Glomerular endothelial cell (primary cell): ENCODE results near the gene MUC2. TPM values are rescaled to one million over a fixed set of nuclear protein-coding genes. Genes with fewer than 3 reads are reported as not detected.

Experiments used
- DNase-seq: peaks from one replicate; pipeline ENCODE4 v3.0.0-alpha.2; 2011; ENCODE audit warnings: low read depth, low spot score; ENCODE audit errors: extremely low read depth
- total RNA-seq: library from RNA; depleted of rRNA; stranded (reverse); fragments of >200 nt; gene quantifications from 2 replicates; pipeline ENCODE4 v1.2.3, GENCODE V29; 2015

Gene MUC2
- total RNA-seq, 1 donor from 2014 or later = not detected

DNA sequence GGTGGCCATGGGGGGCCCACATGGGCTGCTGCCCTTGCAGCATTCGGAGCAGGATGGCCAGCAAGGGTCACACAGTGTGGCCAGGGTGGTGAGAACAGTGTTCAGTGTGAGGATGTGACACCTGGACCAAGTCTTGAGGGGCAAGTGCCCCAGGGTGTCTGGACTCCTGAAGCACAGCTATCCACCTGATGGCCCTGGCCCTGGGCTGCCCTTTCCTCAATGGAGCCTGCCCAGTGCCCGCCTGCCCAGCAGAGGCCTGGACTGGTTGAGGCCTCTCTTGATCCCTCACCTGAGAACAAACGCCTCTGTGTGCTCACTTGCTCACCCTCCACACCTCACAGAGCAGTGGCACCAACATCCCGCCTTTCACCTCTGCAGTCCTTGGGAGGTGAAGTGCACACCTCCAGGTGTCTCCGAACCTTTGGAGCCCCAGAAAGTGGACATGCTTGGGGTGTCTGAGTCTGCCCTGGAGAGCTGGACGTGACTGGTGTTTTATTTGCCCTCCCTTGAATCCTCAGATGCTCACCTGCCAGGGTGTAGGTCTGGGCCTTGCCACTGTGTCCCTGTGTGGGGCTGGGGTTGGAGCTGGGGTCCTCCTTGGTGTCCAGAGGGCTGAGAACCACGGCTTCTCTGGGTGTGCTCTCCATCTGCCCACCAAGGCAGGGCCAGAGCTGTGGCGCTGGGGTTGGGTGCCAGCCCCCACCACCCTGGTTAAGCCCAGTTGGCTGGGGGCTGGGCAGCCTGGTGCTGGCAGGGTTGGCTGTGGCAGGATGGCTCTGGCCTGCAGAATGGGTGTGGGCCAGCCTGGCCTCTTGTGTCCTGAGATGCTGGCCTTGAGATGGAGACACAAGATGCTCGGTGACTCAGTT lies 3.8 kb upstream of the MUC2 start:
- no peak for DNase-seq

DNA sequence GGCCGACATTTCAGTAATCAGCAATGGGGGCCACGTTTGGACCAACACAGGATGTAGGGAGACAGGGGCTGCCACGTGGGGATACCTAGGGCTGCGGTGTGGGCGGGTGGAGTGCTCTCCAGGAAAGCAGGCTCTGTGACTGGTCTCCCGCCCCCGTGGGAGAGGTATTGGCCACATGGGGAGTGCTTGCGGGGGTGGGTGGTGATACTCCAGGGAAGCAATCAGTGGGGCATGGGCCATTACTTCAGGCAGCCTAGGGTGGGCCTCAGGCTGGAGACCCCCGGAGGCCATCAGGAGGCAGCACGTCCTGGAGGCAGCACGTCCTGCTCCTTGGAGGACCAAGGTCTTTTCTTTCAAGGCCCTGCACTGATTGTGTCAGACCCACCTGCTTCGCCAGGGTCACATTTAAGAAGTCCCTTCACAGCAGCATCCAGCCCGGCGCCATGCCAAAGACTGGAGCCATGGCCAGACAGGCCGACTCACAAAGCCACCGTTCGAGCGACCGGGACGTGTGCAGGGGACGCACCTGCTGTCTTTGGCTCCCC lies 3.0 kb upstream of the MUC2 start:
- DNase-seq = no peak

DNA sequence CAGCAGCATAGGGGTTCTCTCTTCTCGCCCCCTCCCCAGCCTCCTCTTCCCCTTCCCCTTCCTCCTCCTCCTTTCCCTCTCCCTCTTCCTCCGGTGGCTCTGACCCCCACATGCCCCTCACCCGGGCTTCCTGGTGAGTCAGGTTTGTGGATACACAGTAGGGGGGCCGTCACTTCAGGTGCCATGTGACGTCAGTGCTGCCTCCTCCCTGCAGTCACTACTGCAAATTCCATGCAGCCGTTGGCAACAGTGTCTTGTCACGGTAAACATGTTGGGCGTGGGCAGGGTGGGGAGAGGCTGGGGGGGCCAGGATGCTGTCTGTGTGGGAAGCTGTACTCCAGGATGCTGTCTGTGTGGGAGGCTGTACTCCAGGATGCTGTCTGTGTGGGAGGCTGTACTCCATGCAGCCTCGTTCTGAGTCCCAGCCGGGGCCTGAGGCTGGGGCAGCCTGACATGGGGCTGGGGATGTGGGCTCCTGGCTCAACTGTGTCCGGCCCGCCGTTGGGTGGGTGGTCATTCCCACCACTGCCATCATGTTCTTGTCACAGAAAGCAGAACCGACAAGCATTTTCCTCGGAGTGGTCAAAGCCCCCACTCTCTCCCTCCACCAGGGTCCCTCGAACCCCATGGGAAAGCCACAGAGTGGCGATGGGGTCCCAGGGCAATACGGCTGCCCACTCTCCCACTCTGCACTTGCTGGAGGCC lies 2.4 kb upstream of the MUC2 start:
- no peak for DNase-seq

DNA sequence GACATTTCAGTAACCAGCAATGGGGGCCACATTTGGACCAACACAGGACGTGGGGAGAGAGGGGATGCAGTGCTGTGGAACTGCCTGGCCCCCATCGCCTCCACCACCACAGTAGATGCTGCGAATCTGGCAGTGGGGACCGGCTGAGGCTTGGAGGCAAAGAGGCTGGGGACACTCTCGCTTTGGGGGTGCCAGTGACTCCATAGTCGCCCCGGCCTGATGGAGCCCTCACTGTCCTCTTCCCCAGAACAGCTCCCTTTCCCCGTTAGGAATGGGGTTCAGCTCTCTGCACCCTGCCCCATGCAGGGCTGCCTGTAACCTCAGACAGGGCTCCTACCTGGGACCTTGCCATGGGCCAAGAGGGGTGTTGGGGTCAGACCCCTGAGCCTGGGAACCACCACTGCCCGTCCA lies 1.8 kb upstream of the MUC2 start:
- DNase-seq = no peak

DNA sequence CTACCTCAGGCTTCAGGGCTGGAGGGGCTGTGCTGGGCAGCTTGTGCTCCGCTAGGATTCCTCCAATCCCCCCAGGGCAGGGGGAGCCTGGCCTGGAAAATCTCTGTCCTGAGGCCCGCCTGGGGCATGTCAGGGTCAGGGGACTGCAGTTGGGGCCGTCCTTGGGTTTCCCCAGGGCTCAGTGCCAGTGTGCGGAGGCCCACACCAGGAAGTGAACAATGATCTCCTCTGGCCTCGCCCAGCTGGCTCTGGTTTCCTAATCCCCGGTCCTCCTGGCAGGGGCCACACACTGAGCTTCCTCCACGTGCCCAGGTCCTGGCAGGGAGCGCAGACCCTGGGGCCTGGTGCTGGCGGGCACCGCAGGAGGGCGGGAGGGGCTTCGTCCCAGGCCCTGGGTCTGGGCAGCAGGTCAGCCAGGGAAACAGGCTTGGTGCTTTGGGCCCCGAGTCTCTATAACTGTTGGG lies 1.4 kb upstream of the MUC2 start:
- DNase-seq = no peak

DNA sequence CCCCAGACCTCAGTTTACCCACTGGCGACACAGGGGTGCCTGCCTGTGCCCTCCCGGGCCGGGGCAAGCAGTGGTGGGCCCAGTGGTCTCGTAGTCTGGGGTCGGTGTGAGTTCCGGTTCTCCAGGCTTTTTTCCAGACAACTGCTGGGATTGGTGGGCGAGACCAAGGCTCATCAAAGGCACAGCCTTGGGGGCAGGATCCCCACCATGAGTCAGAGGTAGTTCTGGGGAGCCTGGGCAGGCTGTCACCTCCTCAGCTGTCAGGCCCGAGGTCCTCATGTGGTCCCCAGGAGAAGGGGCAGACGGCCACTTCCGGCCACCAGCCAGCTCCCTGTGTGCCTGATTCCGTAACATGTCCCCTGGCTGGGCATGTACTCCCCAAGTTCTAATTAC lies 827 bp upstream of the MUC2 start:
- no peak for DNase-seq

DNA sequence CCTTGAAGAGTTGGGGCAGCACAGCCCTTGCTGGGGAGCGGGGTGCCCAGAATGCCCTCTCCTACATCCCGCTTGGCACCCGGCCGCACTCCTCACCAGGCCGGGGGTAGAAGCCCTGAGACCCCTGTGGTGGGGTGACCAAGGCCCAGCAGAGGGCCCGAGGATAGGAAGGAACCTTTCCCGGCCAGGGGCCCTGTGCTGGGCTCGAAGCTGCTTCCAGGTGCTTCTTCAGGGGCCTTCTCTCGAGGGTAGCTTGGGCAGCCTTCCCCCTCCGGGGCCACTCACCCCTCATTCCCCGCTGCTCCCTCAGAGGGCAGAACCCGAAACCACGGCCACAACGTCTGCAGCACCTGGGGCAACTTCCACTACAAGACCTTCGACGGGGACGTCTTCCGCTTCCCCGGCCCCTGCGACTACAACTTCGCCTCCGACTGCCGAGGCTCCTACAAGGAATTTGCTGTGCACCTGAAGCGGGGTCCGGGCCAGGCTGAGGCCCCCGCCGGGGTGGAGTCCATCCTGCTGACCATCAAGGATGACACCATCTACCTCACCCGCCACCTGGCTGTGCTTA lies 752 bp downstream of the MUC2 start:
- no peak for DNase-seq

DNA sequence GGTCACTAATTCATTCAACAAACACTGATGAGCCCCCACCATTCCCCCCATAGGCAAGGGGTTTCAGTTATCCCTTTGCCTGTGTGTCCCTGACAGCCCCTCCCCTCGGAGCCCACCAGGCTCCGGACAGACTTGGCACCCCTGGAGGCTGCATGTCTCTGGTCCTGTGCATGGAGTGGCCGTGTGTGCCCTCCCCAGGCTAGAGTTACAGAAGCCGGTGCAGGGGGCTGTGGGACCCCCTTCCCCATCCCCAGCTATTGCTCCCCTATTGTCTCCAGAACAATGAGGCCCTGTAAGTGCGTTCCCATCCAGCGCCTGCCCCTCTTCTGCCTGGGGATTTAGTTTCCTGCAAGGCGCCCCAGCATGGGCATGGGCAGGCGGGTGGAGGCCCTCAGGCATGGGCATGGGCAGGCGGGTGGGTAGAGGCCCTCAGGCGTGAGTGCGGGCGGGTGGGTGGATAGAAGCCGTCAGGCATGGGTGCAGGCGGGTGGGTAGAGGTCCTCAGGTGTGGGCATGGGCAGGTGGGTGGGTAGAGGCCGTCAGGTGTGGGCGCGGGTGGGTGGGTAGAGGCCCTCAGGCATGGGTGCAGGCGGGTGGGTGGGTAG lies 1.5 kb downstream of the MUC2 start:
- no peak for DNase-seq

DNA sequence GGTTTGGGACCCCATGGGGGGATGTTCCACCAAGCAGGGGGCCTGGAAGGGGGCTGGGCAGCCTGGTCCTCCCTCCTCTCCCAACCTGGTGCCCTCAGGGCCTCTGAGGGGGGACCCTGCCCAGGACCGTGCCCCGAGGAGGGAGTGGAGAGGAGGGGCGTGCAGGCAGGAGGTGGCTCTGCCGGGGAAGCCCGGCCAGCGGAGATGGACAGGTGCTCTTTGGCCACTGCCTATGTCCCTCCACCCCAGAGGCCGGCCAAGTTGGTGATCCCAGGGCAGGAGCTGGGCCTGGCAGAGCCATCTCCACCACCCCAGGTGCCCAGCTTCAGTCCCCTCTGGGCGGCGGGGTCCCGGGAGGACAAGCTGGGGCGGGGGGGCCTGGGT lies 2.4 kb downstream of the MUC2 start:
- no peak for DNase-seq

DNA sequence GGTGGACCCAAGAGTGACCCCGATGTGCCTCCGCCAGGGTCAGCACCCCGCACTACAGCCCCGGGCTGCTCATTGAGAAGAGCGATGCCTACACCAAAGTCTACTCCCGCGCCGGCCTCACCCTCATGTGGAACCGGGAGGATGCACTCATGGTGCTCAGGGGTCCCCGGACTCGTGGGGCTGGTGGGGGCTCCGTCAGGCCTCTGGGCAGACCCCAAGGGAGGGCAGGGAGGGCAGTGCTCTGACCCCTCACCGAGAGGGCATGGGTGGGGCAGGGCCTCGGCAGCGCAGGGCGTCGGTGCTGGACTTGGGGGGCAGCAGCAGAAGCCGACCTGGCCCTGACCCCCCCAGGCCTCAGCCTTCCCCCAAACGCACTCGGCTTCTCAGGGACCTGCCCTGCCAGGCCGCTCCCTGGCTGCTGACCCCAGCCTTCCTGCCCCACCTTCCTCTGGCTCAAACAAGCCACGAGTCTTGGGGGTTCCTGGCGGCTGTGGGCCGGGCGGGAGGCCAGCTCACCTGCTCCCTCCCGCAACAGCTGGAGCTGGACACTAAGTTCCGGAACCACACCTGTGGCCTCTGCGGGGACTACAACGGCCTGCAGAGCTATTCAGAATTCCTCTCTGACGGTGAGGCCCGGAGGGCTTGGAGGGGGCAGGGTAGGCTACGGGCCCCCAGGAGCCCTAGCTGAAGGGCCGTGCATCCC lies 2.9 kb downstream of the MUC2 start:
- DNase-seq = no peak

DNA sequence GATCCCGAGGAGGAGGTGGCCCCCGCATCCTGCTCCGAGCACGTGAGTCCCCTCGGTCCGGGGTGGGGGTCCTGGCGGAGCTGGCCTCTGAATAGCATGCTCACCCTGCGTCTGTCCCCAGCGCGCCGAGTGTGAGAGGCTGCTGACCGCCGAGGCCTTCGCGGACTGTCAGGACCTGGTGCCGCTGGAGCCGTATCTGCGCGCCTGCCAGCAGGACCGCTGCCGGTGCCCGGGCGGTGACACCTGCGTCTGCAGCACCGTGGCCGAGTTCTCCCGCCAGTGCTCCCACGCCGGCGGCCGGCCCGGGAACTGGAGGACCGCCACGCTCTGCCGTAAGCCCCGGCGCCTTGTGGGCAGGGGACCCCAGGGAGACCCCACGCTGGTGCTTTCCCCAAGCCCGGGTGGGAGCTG lies 3.5 kb downstream of the MUC2 start:
- DNase-seq = no peak

DNA sequence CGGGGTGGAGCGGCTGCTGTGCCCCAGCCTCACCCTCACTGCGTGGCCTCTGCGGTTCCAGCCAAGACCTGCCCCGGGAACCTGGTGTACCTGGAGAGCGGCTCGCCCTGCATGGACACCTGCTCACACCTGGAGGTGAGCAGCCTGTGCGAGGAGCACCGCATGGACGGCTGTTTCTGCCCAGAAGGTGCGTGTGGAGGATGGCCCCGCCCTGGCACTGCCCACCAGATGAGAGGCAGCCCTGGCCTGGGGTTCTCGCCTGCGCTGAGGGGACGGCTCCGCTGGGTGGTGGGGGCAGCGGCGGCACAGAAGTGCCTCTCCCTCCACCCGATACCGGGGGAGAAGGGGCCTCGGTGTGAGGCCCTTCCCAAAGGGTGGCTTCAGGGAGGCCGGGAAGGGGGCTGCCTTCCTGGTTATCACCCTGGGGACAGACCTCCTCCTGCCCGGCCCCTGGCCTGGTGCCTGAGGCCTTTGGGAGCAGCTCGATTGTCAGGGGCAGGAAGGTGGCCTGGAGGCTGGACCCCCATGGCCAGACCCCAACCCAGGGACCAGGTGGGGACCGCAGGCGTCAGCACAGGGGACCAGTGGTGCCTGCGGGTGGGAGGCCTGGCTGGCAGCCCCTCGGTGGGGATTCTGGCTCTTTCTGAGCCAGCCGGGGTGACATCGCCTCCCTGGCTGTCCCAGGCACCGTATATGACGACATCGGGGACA lies 7.1 kb downstream of the MUC2 start:
- no peak for DNase-seq

DNA sequence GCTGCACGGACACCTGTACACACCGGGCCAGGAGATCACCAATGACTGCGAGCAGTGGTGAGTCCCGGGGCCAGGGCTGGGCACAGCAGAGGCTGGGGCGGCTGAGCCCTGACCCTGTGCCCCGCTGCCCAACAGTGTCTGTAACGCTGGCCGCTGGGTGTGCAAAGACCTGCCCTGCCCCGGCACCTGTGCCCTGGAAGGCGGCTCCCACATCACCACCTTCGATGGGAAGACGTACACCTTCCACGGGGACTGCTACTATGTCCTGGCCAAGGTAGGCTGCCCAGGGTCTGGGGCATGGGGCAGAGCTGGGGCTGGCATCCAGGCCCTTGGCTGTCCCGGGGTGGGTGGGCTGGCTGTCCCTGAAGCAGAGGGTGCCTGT lies 7.7 kb downstream of the MUC2 start:
- DNase-seq = no peak

DNA sequence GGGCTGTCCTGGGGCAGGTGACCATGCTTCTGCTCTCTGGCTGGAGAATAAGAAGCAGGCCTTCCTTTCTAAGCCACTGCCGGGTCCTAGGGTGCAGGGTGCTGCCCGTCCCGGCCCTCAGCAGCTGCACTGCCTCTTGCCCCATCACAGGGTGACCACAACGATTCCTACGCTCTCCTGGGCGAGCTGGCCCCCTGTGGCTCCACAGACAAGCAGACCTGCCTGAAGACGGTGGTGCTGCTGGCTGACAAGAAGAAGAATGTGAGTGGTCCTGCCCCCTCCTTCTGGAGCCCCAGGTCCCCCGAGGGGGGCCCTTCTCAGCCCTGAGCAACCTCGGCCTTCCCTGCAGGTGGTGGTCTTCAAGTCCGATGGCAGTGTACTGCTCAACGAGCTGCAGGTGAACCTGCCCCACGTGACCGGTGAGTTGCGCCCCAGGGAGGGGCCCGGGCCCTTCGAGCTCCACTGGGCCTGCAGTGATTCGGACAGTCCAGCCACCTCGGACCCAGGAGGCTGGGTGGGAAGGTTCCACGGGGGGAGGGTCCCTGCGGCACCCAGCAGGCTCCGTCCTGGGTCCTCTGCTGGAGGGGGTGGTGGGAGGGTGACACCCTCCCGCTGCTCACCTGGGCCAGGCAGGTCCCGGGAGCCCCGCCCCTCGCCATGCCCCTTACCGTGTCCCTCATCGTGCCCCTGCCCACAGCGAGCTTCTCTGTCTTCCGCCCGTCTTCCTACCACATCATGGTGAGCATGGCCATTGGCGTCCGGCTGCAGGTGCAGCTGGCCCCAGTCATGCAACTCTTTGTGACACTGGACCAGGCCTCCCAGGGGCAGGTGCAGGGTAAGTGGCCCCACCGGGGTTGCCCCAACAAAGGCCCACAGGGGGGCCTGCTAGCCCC lies 8.3 kb downstream of the MUC2 start:
- DNase-seq = no peak

DNA sequence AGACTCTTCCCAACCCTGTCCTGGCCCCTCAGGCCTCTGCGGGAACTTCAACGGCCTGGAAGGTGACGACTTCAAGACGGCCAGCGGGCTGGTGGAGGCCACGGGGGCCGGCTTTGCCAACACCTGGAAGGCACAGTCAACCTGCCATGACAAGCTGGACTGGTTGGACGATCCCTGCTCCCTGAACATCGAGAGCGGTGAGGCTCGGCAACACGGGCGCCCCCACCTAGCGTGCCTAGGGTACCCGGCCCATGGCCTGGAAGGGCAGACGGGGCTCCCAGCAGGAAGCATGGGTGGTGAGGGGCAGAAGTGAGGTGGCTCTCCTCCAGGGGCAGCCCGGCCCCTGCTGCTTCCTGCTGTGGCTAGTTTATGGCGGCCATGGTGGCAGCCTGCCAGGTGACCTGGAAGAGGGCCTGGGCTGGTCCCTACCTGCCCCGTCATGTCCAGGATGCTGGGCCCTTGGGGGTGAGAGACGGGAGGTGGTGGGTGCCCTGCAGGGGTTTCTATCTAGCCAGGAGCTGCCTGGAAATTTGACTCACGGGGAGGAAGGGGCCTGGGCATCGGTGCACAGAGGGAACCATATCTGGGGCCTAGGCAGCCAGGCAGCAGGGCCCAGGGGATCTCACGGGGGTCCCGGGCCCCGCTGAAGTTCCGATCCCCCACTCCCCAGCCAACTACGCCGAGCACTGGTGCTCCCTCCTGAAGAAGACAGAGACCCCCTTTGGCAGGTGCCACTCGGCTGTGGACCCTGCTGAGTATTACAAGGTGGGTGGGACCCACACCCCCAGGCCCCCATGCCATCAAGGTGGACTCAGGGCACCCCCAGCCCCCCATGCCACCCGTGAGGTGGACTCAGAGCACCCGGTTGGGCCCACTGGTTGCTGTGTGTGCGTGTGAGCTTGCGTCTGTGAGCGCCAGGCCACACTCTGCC lies 9.2 kb downstream of the MUC2 start:
- DNase-seq = no peak

DNA sequence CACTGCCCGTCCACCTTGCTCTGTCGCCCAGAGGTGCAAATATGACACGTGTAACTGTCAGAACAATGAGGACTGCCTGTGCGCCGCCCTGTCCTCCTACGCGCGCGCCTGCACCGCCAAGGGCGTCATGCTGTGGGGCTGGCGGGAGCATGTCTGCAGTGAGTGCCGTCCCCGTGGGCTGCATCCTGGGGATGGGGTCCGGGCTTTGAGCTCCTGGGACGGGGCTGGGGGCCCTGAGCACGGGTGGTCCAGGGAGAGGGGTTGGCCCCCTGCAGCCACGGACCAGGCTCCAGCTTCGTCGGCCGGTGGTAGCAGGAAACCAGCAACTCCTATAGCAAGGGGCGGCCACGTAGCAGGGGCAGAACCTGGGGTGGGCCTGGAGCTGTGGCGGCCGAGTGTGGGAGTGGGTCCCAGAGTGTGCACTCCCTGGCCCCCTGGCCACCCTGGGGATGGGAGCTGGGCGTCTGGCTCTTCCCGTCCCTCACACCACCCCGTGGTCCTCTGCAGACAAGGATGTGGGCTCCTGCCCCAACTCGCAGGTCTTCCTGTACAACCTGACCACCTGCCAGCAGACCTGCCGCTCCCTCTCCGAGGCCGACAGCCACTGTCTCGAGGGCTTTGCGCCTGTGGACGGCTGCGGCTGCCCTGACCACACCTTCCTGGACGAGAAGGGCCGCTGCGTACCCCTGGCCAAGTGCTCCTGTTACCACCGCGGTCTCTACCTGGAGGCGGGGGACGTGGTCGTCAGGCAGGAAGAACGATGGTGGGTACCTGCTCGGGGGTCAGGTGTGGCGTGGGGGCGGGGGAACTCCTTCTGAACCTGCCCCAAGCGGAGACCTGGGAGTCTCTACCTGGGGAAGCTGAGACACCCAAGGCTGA lies 10.1 kb downstream of the MUC2 start:
- no peak for DNase-seq
